Measurements from ENCODE around the gene CAT.

DNA sequence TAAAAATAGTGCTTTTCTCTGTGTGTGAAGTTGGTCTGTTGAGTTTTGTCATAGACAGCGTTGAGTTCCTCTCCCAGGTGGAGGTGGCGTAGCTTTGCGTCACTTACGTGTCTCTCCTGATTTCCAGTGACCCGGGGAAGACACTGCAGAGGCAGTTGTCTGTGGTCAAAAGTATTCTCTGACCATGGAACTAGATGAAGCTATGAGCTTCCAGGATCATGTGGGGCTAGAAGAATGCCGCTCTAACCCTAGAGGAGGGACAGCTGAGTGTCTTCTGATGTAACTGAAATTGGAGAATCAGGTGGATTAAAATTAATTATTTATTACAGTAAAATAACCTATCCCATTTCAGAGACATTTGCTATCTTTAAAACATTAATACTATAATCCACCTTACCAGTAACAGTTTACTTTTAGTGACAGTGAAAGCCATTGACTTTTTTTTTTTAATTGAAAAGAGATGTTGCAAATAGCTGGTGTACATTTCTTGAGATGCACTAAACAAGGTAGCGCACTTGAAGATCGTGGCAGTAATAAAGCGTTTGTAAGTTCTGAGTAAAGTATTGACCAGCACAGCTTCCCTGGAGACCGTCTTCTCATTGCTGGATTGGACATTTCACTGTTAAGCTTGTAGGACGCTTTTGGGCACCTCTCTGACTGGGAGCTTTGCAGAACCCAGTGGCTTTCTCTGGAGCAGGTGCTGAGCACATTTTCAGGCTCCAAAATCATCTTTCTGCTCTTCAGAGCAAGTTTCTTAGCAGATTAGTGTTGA lies 9.7 kb downstream of the CAT start:
- TF ChIP-seq, protein P1, sequence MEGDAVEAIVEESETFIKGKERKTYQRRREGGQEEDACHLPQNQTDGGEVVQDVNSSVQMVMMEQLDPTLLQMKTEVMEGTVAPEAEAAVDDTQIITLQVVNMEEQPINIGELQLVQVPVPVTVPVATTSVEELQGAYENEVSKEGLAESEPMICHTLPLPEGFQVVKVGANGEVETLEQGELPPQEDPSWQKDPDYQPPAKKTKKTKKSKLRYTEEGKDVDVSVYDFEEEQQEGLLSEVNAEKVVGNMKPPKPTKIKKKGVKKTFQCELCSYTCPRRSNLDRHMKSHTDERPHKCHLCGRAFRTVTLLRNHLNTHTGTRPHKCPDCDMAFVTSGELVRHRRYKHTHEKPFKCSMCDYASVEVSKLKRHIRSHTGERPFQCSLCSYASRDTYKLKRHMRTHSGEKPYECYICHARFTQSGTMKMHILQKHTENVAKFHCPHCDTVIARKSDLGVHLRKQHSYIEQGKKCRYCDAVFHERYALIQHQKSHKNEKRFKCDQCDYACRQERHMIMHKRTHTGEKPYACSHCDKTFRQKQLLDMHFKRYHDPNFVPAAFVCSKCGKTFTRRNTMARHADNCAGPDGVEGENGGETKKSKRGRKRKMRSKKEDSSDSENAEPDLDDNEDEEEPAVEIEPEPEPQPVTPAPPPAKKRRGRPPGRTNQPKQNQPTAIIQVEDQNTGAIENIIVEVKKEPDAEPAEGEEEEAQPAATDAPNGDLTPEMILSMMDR (IDR thresholded peaks at IDR 0.05; ENCODE audit: insufficient read depth, low read length, poor library complexity, severe bottlenecking) = no peak
- no peak for TF ChIP-seq EZH2phosphoT487 (conservative IDR thresholded peaks at IDR 0.05; ENCODE audit: low read length)
